GM18951 (cell line): ENCODE results near the gene KCTD13.
"Not testable (repeated sequence)": the region's sequence is repeated elsewhere in the genome, so short reads cannot be mapped to it uniquely, and the experiment has no call there.

Experiments
- POLR2A ChIP-seq: IDR thresholded peaks from 4 replicates; pipeline ENCODE4 v1.6.1; 2011; ENCODE audit warnings: mild to moderate bottlenecking; ENCODE audit not compliant: insufficient read length, insufficient read depth; ENCODE audit errors: extremely low read depth
- in situ Hi-C: fragments of 300-500 bp; cut with MboI; formaldehyde crosslinking; loops from one replicate; pipeline ENCODE4 v1.12.0; 2022; ENCODE audit warnings: low sequenced_read_pairs, mixed read lengths, inconsistent platforms; ENCODE audit not compliant: unreplicated experiment

KCTD13 gene

DNA sequence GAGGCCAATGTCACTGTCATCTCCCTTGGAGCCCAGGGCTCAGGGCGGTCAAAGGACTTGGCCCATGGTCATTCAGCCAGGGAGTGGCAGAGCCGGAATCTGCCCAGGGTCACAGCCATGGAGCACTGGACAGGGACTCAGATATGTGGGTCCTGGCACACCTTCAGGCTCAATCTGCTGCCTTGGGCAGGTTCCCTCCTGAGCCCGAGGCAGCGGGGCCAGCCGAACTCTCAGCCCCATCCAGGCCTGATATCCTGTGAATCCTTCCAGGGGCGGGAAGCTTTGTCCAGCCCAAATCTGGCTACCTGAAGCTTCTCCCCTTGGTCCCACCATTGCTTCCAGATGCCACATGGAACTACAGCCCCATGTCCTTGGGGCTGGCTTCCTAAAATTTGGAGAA, 50.8 kb downstream of the KCTD13 start:
- in situ Hi-C loops = no loop called here
- no peak for TF ChIP-seq POLR2A

DNA sequence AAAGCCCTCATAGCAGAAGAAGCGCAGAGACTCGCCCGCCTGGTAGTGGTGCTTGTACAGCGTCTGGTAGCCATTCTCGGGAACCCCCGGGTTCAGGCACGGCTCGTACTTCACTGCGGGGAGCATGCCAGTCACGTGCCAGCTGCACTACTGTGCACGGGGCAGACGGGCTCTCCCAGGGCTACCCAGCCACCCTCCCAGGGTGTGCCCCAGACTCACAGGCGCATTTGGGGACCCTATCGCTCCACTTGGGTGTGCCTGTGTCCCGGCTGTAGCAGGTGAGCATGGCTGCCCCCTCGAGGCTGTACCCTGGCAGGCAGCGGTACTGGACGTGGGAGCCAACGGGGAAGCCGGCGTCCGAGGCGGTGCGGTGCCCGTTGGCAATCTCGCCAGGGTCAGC, 52.7 kb downstream of the KCTD13 start:
- in situ Hi-C loops = no loop called here

DNA sequence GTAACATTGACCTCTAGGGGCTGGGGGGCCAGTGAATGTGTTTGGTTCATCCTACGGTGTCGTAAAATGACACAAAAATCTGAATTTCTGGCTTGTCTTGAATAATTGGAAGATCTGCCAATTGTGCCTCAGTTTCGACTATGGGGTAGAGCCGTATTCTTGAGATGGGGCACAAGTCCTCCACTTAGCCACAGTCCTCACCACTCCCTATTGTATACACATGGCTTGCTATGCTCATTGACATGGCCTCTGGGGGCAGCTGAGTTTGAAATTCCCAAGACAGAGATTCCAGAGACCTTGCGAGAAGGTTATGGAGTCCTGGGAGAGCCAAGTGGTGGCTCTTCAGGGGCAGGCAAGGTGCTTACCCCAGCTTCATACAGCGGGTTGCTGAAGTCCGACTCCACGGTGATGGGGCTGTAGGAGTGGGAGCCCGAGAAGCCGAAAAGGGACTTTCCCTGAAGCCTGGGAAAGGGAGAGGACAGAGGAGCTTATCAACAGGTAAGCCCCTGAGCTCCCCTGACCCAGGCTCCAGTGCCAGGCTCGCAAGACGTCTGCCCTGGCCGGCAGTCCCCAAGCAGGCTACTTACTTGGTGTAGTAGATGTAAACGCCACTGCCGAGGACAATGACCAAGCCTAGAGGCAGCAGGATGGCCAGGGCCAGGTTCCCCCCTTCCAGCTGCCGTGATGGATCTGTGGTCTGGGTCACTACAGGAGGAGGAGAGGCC, 54.0 kb downstream of the KCTD13 start:
- in situ Hi-C loops = no loop called here

More for the DNA sequence above, 52.7 kb downstream of the KCTD13 start:
- TF ChIP-seq POLR2A = no peak

DNA sequence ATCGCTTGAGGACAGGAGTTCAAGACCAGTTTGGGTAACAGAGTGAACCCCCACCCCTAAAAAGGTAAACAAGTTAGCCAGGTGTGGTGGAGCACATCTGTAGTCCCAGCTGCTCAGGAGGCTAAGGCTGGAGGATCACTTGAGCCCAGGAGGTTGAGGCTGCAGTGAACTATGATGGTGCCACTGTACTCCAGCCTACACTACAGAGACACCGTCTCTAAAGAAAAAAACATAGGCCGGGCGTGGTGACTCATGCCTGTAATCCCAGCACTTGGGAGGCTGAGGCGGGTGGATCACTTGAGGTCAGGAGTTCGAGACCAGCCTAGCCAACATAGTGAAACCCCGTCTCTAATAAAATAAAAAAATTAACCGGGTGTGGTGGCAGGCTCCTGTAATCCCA, 57.0 kb downstream of the KCTD13 start:
- in situ Hi-C loops = not testable (repeated sequence)

More for the DNA sequence above, 54.0 kb downstream of the KCTD13 start:
- TF ChIP-seq POLR2A = no peak

DNA sequence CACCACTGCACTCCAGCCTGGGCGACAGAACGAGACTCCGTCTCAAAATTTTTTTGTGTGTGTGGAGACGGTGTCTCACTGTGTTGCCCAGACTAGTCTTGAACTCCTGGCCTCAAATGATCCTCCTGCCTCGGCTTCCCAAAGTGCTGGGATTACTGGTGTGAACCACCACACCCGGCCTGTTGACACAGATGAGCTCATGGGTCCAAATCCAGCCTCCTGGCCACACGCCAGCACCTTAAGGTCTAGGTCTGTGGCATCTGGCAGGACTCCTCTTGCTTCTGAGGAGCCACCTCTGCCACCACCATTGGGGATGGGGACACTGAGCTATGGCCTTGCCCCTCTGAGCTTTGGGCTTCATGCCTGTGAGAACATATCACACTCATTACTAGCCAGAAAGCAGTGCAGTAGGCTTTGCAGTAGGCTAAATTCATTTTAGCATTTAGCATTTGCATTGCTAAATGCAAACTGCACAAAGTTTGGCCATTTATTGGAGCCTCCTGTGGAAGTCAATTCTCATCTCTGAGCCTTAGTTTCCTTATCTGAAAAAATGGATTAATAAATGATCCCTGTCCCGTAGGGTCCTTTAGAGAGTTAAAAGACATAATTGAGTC, 57.5 kb downstream of the KCTD13 start:
- in situ Hi-C loops = no loop called here
- TF ChIP-seq POLR2A = no peak

DNA sequence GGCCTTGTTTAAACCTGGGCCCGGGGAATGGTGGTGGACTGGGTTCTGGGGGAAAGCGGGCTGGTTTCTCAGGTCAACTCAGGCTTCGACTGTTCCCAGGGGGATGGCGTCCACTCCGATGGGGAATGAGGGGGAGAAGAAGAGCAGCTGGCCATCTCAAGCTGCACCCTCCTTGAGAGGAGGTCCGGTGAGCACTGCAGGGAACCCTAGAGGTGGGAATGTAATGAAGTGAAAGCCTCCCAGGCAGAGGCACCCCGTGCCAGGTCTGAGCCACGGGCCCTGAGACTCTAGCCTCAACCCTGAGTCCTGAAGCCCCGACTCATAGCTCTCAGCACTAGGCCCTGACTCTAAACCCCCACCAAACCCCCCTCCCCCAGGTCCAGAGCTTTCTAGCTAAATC, 61.8 kb downstream of the KCTD13 start:
- TF ChIP-seq POLR2A = no peak
- in situ Hi-C loops = no loop called here

DNA sequence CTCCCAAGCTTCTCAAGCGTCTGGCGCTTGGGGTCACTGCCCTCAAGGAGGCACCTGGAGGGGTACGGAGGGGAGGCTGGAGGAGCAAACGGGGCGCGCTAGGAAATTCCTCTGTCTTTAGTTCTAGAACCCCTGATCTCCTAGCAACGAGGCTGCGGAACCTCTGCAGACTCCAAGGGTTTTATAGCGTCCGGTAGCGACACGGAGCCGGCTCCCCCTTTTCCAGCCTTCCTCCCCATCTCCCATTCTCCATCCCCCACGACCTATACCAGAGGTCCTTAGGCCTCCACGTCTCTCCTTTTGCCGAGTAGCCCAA, 62.4 kb downstream of the KCTD13 start:
- in situ Hi-C loops = no loop called here
- no peak for TF ChIP-seq POLR2A

DNA sequence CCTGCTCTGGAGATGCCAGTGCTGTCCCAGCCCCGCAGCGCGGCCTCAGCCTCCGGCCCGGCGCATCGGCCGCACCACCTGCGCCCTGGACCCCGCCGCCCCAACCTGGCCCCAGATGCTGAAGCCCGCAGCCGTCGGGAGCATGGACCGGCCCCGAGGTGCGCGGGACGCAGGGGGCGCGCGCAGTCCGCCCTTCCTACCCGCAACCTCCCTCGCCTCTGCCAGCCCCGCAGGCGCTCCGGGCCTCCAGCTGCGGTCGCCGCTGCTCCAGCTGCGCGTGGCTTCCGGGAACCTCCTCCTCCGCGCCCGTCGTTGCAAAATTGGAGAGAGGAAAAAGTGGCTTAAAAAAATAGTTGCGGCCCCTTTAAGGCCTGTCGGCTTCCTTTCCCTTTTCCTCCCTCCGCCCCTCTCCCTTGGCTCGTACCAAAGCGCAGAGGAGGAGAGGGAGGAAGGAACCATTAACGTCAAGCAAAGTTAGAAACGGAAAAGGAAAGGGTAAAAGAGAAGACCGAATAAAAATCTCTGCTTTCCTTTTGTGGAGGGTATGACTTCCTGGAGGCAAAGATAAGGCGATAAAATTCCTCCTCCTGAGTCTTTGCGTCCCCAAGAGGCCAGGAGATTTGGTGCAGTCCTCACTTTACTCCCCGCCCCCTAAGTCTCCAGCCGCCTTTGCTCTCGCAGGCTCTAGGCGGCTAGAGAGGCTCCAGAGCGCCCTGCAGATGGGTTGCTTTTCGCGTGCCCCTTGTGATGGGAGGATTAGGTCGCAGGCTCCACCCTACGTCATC, 63.0 kb downstream of the KCTD13 start, which contains the start of gene CDIPT:
TSS of gene CDIPT (minus strand) at position 343 of the 785 bp plus-strand sequence. CDS start 369 bp downstream, outside the sequence.
- TF ChIP-seq POLR2A = peak; percentile 56
- in situ Hi-C loops = no loop called here

DNA sequence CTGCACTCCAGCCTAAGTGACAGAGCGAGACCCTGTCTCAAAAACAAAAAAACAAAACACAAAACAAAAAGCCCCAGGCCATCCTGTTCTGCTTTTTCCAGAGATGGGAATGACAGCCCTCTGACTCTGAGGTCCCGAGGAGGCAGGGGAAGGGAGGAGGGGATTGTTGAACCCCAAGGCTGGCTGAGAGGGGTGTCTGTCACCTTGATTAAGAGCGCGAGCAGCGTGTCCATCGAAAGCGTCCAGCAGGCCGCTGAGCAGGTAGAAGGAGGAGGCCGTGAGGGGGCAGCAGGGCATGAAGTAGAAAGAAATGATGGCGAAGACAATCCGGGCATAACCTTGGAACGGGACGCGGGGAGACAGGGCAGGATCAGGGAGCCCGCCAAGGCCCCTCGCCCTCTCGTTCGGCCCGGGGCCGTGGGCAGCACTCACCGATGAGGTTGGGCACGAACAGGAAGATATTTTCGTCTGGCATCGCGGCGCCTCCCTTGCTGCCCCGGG, 63.6 kb downstream of the KCTD13 start:
- TF ChIP-seq POLR2A = no peak
- in situ Hi-C loops = no loop called here

DNA sequence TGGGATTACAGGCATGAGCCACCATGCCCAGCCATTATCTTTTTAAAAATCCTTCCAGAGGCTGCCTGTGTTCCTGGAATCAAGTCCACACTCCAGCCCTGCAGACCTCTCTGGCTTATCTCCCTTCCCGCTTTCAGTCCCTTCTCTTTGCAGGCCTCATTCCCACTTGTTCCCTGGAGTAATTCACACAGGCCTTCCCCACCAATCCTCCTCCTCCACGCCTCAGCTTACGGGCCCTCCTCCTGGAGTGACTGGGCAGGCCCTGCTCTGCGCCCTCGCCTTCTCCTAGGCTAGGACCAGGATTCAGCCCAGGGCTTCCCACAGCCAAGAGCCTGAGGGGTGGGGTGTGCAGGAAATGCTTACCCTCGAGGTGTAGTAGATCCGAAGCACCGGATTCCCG, 65.8 kb downstream of the KCTD13 start:
- in situ Hi-C loops = no loop called here
- TF ChIP-seq POLR2A = no peak

DNA sequence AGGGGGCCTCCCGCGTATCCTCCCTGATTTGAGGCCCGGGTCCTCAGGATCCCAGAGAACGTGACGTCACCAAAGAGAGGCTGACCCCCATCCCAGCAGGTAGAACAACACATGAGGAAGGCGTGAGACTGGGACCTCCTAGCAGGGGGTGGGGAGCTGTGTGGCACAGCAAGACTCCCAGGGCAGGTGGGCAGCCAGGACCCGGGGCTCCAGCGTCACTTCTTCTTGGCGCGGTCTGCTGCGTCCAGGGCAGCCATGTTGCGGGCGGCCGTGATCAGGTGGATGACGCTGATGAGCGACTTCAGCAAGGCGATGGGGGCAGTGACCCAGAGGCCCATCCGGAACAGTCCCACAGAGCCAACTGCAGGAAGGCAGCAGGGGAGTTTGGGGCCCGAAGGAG, 67.1 kb downstream of the KCTD13 start:
- TF ChIP-seq POLR2A = no peak

DNA sequence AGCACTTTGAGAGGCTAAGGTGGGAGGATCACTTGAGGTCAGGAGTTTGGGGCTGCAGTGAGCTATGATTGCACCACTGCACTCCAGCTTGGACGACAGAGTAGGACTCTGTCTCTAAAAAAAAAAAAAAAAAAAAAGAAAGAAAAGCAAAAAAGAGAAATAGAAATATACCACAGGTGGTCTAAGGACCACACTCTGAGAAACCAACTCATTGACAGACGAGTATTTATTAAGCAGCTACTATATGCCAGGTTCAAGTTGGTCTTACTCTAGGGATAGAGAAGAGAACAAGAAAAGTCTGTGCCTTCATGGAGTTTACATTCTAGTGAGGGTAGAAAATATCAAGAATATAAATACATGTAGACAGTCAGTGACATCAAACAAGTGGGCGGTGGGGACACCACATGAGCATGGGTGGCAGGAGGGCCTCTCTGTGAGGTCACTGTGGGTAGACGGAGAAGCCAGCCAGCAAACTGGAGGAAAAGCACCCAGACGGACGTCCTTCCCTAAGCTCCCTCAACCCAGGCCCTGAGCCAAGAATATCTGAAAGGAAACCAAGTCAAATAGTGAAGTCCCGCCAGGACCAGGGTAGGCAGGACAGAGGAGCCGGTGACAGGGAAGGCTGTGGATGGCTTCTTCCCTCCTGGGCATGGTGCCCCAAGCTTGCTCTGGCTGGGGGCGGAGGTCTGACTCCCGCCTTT, 67.7 kb downstream of the KCTD13 start:
- TF ChIP-seq POLR2A = no peak
- in situ Hi-C loops = no loop called here

More for the DNA sequence above, 67.1 kb downstream of the KCTD13 start:
- in situ Hi-C loops = no loop called here

DNA sequence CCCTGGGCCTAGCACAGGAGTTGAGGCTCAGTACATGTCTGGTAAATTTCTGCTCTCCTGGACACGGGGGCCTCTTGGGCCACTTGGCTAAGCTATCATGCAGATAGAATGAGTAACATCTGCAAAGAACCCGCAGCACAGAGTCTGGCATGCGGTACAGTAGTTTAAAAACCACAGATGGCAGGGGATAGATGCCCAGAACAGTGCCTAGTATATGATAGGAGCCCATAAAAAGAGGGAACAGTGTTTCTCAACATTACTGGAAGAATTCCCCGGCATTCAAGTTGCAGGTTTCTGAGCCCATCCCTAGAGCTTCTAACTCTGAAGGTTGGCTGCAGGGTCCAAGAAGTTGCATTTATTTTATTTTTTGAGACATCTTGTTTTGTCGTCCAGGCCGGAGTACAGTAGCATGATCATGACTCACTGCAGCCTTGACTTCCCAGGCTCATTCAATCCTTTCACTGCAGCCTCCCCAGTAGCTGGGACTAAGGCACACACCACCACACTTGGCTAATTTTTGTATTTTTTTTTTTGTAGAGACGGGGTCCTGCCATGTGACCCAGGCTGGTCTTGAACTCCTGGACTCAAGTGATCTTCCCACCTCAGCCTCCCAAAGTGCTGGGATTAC, 68.8 kb downstream of the KCTD13 start:
- no peak for TF ChIP-seq POLR2A
- in situ Hi-C loops = no loop called here
